CD14-positive monocyte (primary cell): ENCODE data around the gene JMJD7. TPM values are rescaled to one million over a fixed set of nuclear protein-coding genes. Genes with fewer than 3 reads are reported as not detected.

Source experiments
- DNase-seq, 3 donors: peaks; one replicate each; pipeline ENCODE4 v3.0.0-alpha.2; 2011 to 2022
- H2AFZ ChIP-seq: 2 replicates; pipeline ENCODE4 v1.6.0; 2012; ENCODE audit warnings: mild to moderate bottlenecking, low read depth, low read length, inconsistent platforms; ENCODE audit not compliant: insufficient read depth, poor library complexity, severe bottlenecking
- H3K27ac ChIP-seq, 2 donors: 1 replicate in 1 of 2; 2 replicates in 1 of 2; pipeline ENCODE4 v1.5.1; 2012 to 2013; ENCODE audit warnings: low read length in 2 of 2, control low read depth in 1 of 2, inconsistent platforms in 1 of 2, low read depth in 1 of 2, mild to moderate bottlenecking in 1 of 2
- H3K27me3 ChIP-seq, 2 donors: one replicate each; pipeline versions ENCODE4 v1.6.0 to v1.6.1; 2011 to 2013; ENCODE audit warnings: low read length in 2 of 2; ENCODE audit not compliant: control insufficient read depth in 2 of 2, insufficient read depth in 2 of 2
- H3K36me3 ChIP-seq, 2 donors: replicated peaks in 1 of 2; 1 replicate in 1 of 2; 2 replicates in 1 of 2; pipeline versions ENCODE4 v1.5.1 to v1.6.1; 2012 to 2013; ENCODE audit warnings: low read length in 2 of 2, control low read depth in 1 of 2, inconsistent platforms in 1 of 2, mild to moderate bottlenecking in 1 of 2; ENCODE audit not compliant: insufficient read depth in 2 of 2, control insufficient read depth in 1 of 2
- H3K4me1 ChIP-seq, 2 donors: 1 replicate in 1 of 2; 2 replicates in 1 of 2; pipeline versions ENCODE4 v1.5.1 to v1.6.1; 2012 to 2013; ENCODE audit warnings: low read length in 2 of 2, control low read depth in 1 of 2, inconsistent platforms in 1 of 2, mild to moderate bottlenecking in 1 of 2, moderate library complexity in 1 of 2; ENCODE audit not compliant: insufficient read depth in 2 of 2, control insufficient read depth in 1 of 2
- H3K4me2 ChIP-seq: replicated peaks from 2 replicates; pipeline ENCODE3; 2012; ENCODE audit warnings: low read length, moderate library complexity, mild to moderate bottlenecking; ENCODE audit not compliant: poor library complexity, severe bottlenecking; ENCODE audit errors: extremely low read depth
- H3K4me3 ChIP-seq, 3 experiments: fragments of 200-600 bp in 1 of 3; sonication (generic) in 1 of 3; replicated peaks in 1 of 3; 1 replicate in 2 of 3; 2 replicates in 1 of 3; pipeline ENCODE4 v1.5.1; 2011 to 2013; ENCODE audit warnings: low read length in 3 of 3, mild to moderate bottlenecking in 3 of 3, control low read depth in 2 of 3, low read depth in 2 of 3, inconsistent platforms in 1 of 3, moderate library complexity in 1 of 3
- H3K79me2 ChIP-seq: 2 replicates; pipeline ENCODE4 v1.6.0; 2012; ENCODE audit warnings: mild to moderate bottlenecking, control low read depth, inconsistent platforms, low read length, moderate library complexity; ENCODE audit not compliant: insufficient read depth
- H3K9ac ChIP-seq: 2 replicates; pipeline ENCODE4 v1.6.0; 2017; ENCODE audit warnings: low read length, mild to moderate bottlenecking; ENCODE audit not compliant: insufficient read depth, poor library complexity, severe bottlenecking
- H3K9me3 ChIP-seq, 2 donors: replicated peaks in 1 of 2; 1 replicate in 1 of 2; 2 replicates in 1 of 2; pipeline versions ENCODE4 v1.5.1 to v1.6.1; 2012 to 2013; ENCODE audit warnings: low read length in 2 of 2, control low read depth in 1 of 2; ENCODE audit not compliant: control insufficient read depth in 1 of 2, insufficient read depth in 1 of 2
- H4K20me1 ChIP-seq: 2 replicates; pipeline ENCODE4 v1.6.0; 2012; ENCODE audit warnings: mild to moderate bottlenecking, low read length, control low read depth, moderate library complexity; ENCODE audit not compliant: insufficient read depth
- H3K27ac Mint-ChIP-seq, 7 donors: one replicate each; pipeline ENCODE4 v1.8.0; 2020; ENCODE audit warnings: mild to moderate bottlenecking in 7 of 7, mixed read lengths in 7 of 7, moderate library complexity in 6 of 7, inconsistent platforms in 2 of 7
- H3K27me3 Mint-ChIP-seq, 3 donors: one replicate each; pipeline ENCODE4 v1.8.0; 2021 to 2022; ENCODE audit warnings: low read depth in 3 of 3, mild to moderate bottlenecking in 3 of 3, mixed read lengths in 3 of 3, moderate library complexity in 3 of 3, inconsistent platforms in 1 of 3
- H3K36me3 Mint-ChIP-seq, 2 donors: one replicate each; pipeline ENCODE4 v1.8.0; 2020; ENCODE audit warnings: mixed read lengths in 2 of 2, inconsistent platforms in 1 of 2, mild to moderate bottlenecking in 1 of 2
- H3K4me1 Mint-ChIP-seq: one replicate; pipeline ENCODE4 v1.8.0; 2020; ENCODE audit warnings: mild to moderate bottlenecking, mixed read lengths
- H3K4me3 Mint-ChIP-seq, 2 donors: one replicate each; pipeline ENCODE4 v1.8.0; 2020; ENCODE audit warnings: mild to moderate bottlenecking in 2 of 2, mixed read lengths in 2 of 2, moderate library complexity in 1 of 2
- H3K9me3 Mint-ChIP-seq, 7 donors: one replicate each; pipeline ENCODE4 v1.8.0; 2020 to 2022; ENCODE audit warnings: mixed read lengths in 7 of 7, mild to moderate bottlenecking in 6 of 7, moderate library complexity in 6 of 7, inconsistent platforms in 2 of 7
- CTCF ChIP-seq: fragments of 200-600 bp; IDR thresholded peaks from one replicate; pipeline ENCODE4 v1.8.0; 2022; ENCODE audit warnings: antibody characterized with exemption, mild to moderate bottlenecking
- WGBS: methylation state at CpG from one replicate; pipeline ENCODE4 v1.1.5; 2013; ENCODE audit warnings: missing lambda C conversion rate; ENCODE audit not compliant: insufficient coverage; 5-methylcytosine and 5-hydroxymethylcytosine counted together
- intact Hi-C, 2 donors: fragments of 100-400 bp; cut with micrococcal nuclease; formaldehyde crosslinking; loops; one replicate each; pipeline versions ENCODE4 v1.15.0 to v1.15.1; 2023
- polyA plus RNA-seq, 3 donors: library from polyadenylated mRNA; depleted of rRNA in 1 of 3; unstranded in 2 of 3; stranded (reverse) in 1 of 3; fragments of 300-500 nt in 2 of 3; fragments of >200 nt in 1 of 3; fragmentation: Illumina TruSeq in 2 of 3; gene quantifications; 1 replicate in 2 of 3; 2 replicates in 1 of 3; pipeline ENCODE4 v1.2.3, GENCODE V29; 2012 to 2021

The JMJD7 gene
- polyA plus RNA-seq, 3 donors, result 11.3 to 18.8 (median 15.2) TPM

DNA sequence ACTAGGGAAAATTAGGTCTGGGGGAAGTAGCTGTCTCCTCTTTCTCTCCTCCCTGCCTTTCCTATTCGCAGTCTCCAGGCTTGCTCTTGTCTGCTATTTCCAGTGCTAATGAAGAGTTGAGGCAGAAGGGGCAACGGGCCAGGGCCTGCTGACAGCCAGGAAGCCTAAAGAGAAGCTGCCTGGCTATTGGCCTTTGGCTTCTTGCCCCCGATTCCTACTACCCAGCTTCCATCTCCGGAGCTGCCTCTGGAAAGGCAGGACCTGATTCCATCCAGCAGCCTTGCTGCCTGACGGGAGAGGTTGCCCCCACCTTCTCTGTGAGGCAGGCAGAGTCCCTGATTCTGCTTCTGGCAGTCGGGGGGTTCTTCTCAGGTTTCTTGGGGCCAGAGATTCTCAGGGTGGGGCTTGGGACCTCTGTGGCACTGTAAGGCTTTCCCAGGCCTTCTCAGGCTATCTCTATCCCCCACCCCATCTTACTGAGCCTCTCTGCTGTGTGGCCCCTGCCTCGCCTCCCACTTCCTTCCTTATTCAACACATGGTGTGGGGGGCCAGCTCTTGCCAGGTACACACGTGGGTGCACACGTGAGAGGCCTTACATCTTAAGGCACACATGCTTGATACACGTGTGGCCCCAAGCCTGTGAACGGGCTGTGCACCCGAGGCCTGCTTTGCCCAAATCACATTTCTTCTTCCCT is 18.2 kb upstream of the JMJD7 start:
- Mint-ChIP-seq H3K36me3 (peaks cover 35 to 37% of the 10 kb centered on the region in 2 donors), H3K27me3 (peaks cover 0 to 1% (median 0%) of the 10 kb centered on the region in 3 donors), H3K4me1 (peaks cover 4% of the 10 kb centered on the region), H3K4me3 (no peak overlapping the region), H3K9me3 (peaks cover 0 to 1% (median 0%) of the 10 kb centered on the region in 7 donors), H3K27ac (peak overlapping the region in 2 of 7 donors; percentile 59 to 63)
- Histone ChIP-seq H3K36me3 (peaks cover 12 to 39% of the 10 kb centered on the region in 2 donors), H2AFZ (no peak overlapping the region), H3K4me1 (peaks cover 0 to 3% of the 10 kb centered on the region in 2 donors), H3K79me2 (no peaks in the 10 kb centered on the region), H3K4me3 (no peak overlapping the region), H3K4me2 (no peak overlapping the region), H3K9me3 (no peaks in the 10 kb centered on the region), H4K20me1 (no peaks in the 10 kb centered on the region), H3K9ac (no peak overlapping the region), H3K27me3 (no peaks in the 10 kb centered on the region), H3K27ac (no peak overlapping the region)
- no peak for TF ChIP-seq CTCF
- 31% methylated on average over 10 of the region's 12 CpGs for WGBS
- intact Hi-C loops, result loop anchor here (2.0 to 10.0 kb wide), 3 partner anchors 37 to 207 kb away; no protein-coding TSS in a partner anchor
- DNase-seq, result no peak

DNA sequence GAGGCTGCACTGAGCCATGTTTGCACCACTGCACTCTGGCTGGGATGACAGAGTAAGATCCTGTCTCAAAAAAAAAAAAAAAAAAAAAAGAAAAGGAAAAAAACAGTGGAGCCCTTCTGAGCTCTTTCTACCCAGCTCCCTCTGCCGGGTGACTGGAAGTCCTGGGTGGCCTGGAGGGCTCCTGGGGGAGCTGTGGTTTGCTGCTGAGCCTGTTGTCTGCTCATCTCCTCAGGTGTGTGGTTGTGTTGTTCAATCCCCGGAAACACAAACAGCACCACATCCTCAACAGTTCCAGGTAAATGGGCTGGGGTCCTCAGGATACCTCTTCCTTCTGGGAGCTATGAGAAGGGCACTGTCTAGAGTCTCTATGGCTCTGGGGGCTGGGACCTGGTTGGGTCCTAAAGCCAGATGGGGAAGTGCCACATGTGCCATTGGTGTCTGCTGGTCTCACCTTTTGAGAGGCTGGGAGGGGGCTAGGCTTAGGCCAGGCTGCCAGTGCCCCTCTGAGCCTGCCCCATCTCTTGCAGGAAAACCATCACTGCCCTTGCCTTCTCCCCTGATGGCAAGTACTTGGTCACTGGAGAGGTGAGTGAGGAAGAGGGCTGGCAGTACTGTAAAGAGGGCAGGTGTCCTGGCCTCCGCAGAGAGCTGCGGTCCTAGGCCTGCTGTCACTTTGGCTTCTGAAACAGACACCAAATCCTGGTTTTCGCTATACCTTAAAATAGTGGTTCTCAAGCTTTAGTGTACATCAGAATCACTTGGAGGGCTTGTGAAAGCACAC is 17.1 kb upstream of the JMJD7 start:
- H3K27ac ChIP-seq, result no peak overlapping the region
- Mint-ChIP-seq H3K36me3 (peaks cover 41 to 45% of the 10 kb centered on the region in 2 donors), H3K9me3 (peaks cover 0 to 1% (median 0%) of the 10 kb centered on the region in 7 donors), H3K4me3 (no peak overlapping the region), H3K27ac (no peak overlapping the region), H3K27me3 (peaks cover 0 to 1% (median 1%) of the 10 kb centered on the region in 3 donors), H3K4me1 (peaks cover 4% of the 10 kb centered on the region)
- WGBS, result 80% methylated on average over 2 of the region's 5 CpGs
- H3K27me3 ChIP-seq, result no peaks in the 10 kb centered on the region
- H4K20me1 ChIP-seq, result no peaks in the 10 kb centered on the region
- intact Hi-C loops, result loop anchor here (1.0 to 10.0 kb wide), 4 partner anchors 37 to 209 kb away; partner anchors contain the start of gene MAPKBP1 (in 1 of the 2)
- no peak for DNase-seq
- TF ChIP-seq CTCF, result no peak
- no peak overlapping the region for H3K9ac ChIP-seq
- no peak overlapping the region for H2AFZ ChIP-seq
- peaks cover 16 to 45% of the 10 kb centered on the region in 2 donors for H3K36me3 ChIP-seq
- peaks cover 0 to 3% of the 10 kb centered on the region in 2 donors for H3K4me1 ChIP-seq
- no peak overlapping the region for H3K4me2 ChIP-seq
- no peaks in the 10 kb centered on the region for H3K9me3 ChIP-seq
- H3K79me2 ChIP-seq, result no peaks in the 10 kb centered on the region
- H3K4me3 ChIP-seq, result no peak overlapping the region
